Erythroblast (primary cell): ENCODE data around the gene NFIC.

Experiments used
- GATA1 ChIP-seq: IDR thresholded peaks from 2 replicates; pipeline ENCODE4 v1.6.1; 2011; ENCODE audit warnings: low read depth, mild to moderate bottlenecking, control low read depth, low read length, moderate library complexity
- POLR2A ChIP-seq: IDR thresholded peaks from 2 replicates; pipeline ENCODE4 v1.6.1; 2011; ENCODE audit warnings: mild to moderate bottlenecking, low read length

DNA sequence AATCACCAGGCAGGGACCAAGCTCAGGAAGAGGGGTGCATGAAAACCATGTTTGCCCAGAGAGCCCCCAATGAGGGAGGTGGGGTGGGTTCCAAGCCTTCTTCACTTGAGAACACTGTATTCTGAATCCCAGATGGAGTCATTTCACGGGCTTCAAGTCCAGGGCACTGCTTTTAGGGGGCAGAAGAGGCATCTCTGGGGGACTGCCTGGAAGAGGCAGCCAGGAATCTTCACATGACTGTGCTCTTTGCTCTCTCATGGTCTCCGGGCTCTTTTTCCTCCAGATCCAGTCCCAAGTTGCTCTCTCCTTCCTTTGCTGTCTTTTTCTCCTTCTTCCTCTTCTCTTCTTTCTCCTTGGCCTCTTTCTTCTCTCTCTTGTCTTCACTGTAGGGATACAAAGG is 108.2 kb downstream of the NFIC start:
- TF ChIP-seq POLR2A (no peak), GATA1 (no peak)
